ENCODE measurements around the gene MEPCE.
A peak's percentile ranks its signal among the peaks of the same experiment; 100 is the strongest.

Gene MEPCE

DNA sequence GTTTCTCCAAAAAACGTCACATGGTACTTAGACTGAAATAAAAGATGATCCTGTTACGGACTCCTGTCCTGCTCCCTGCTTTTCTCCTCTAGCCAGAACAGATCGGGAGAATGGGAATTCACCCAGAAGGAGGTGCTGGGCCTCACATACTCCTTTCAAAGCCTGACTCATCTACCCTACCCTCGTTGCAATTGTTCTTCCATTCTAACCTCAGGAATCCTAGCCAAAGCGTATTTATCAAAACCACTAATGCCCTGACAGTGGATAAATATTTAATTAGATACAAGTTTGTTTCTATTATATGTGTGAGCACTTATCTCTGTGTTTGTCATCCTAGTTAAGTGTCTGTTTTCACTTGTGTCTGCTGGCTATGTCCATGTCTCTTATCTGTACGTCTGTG lies 22.9 kb upstream of the MEPCE start:
- no peak for DNase-seq (ENCODE audit: low spot score)

DNA sequence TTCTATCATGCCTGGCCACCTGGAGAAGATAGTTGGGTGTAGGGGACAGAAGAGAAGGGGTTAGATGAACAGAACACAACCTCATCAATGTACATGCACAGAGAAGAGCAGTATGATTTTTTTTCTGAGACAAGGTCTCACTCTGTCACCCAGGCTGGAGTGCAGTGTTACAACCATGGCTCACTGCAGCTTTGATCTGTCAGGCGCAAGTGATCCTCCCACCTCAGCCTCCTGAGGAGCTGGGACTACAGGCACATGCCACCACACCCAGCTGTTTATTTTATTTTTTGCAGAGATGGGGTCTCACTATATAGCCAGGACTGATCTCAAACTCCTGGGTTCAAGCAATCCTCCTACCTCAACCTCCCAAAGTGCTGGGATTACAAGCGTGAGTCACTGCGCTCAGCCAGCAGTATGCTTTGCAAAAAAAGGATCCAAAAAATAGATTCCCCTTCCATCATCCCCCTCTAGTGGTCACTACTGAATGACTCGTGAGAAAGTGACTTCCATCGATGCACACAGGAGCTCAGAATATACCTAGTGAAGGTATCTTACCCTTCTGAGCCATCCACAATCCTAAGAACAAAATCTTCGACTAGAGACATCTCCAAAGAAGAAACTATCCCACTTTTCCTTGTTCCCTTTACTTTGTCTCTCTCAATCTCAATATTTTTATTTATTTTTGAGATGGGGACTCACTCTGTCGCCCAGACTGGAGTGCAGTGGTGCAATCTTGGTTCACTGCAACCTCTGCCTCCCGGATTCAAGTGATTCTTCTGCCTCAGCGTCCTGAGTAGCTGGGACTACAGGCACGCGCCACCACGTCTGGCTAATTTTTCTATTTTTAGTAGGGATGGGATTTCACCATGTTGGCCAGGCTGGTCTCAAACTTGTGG lies 22.1 kb upstream of the MEPCE start:
- DNase-seq (ENCODE audit: low spot score) = peak; percentile 69

DNA sequence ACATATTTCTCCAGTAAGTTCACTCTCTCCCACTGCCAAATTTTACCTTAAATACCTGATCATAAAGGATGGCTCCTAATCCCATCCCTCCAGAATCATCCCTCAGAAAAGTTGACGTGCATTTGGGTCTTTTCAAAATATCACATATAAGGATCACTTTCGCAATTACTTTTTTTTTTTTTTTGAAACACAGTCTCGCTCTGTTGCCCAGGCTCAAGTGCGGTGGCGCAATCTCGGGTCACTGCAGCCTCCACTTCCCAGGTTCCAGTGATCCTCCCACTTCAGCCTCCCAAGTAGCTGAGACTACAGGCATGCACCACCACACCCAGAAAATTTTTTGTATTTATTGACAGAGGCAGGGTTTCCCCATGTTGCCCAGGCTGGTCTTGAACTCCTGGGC lies 18.5 kb upstream of the MEPCE start:
- no peak for DNase-seq (ENCODE audit: low spot score)

DNA sequence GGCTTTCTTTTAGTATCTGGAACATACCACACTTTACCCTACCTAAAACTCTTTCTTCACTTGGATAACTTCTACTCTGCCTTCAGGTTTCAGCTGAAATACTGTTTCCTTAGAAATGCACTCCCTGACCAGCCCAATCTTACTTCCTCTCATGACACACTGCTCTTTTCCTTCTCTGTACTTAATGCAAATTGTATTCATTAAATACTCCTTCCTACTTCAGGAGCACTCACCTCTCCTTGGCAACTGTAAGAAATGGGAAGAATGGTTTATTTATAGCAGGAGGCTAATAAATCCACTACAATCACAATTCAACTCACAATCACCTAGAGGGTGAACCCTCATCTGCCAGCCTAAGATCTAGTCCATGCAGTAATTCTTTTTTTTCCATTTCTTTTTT lies 16.3 kb upstream of the MEPCE start:
- DNase-seq (ENCODE audit: low spot score) = no peak

DNA sequence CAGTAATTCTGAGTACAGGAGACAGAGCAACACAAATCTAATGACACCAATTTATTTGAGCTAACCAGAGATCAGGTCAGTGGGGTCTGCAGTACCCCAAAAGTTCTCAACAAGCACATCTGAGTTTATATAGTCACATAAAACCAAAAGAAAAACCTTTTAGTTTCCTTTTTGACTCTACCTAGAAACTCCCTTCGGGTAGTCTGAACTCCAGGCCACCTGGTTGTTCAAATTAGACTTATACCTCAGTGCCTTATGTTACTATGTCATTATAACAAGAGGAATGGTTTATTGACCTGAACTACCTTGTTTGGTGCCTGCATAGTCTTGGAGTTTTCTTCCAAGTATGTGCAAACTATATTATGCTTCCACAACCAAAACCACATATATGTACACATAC lies 15.7 kb upstream of the MEPCE start:
- DNase-seq (ENCODE audit: low spot score) = no peak

- DNase-seq (ENCODE audit: low spot score) = no peak
These were observed 14.2 kb upstream of the MEPCE start for GRCh38 chr7:100415448-100415847.

DNA sequence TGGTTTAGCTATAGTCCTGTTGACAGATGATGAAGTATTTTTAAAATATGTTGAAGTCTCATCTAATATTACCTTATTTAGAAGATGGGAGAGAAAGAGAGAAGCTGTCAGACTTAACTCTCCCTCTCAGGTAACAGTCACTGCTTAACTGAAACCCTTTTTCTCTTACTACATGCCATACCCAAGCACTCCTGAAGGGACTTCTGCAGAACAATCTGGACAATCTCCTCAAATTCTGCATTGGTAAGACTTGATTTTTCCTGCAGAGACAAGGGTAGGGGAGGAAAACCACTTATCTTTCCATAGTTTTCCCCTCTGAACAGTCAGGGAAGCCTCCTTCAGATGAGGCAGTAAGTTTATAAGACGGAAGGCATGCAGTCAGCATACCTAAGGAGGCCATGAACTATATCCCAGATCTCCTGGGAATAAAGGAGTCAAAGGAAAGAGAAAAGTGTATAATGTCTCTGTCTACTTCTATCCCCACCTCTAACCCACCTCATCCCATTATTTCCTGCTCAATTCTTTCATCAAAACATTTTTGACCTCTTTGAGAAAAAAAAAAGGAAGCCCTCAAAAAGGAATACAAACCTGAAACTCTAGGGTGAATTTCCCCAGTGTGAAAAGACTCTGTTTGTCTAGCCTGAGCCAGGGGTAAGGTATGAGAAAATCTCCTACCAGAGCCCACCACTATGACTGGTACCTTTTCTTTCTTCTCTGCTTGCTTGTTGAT lies 10.5 kb upstream of the MEPCE start:
- no peak for DNase-seq (ENCODE audit: low spot score)

DNA sequence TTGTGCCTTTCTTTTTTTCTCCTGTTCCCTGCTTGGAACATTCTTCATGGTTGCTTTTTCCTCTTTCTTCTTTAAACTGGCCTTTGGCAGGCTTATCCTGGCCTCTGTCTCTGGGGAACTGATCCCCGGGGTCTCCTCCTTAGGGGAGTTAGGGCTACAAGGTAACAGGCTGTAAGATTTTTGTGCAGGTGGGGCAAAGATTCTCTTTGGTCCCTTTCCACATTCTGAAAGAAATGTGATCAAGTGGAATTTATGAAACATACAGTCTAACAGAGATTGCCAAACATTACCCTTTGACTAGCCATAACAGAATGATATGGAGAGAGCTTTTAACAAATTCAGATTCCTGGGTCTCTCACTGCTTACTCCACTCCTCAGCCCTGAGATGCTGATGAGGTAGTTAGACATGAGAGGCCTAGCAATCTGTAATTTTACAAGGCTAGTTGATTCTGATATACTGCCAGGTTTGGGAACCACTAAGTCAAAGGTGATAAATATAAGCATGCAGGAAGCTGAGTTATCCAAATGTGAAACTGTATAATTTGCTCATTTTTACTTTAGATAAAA lies 9.9 kb upstream of the MEPCE start:
- DNase-seq (ENCODE audit: low spot score) = no peak

- DNase-seq (ENCODE audit: low spot score) = no peak
These were observed 6.3 kb upstream of the MEPCE start for GRCh38 chr7:100423315-100423714.

- no peak for DNase-seq (ENCODE audit: low spot score)
These were observed 4.3 kb upstream of the MEPCE start for GRCh38 chr7:100425347-100425746.

- DNase-seq (ENCODE audit: low spot score) = no peak
These were observed 3.1 kb upstream of the MEPCE start for GRCh38 chr7:100426516-100426915.

GRCh38 chr7:100427762-100428198 lies 1.9 kb upstream of the MEPCE start:
- DNase-seq (ENCODE audit: low spot score) = no peak

DNA sequence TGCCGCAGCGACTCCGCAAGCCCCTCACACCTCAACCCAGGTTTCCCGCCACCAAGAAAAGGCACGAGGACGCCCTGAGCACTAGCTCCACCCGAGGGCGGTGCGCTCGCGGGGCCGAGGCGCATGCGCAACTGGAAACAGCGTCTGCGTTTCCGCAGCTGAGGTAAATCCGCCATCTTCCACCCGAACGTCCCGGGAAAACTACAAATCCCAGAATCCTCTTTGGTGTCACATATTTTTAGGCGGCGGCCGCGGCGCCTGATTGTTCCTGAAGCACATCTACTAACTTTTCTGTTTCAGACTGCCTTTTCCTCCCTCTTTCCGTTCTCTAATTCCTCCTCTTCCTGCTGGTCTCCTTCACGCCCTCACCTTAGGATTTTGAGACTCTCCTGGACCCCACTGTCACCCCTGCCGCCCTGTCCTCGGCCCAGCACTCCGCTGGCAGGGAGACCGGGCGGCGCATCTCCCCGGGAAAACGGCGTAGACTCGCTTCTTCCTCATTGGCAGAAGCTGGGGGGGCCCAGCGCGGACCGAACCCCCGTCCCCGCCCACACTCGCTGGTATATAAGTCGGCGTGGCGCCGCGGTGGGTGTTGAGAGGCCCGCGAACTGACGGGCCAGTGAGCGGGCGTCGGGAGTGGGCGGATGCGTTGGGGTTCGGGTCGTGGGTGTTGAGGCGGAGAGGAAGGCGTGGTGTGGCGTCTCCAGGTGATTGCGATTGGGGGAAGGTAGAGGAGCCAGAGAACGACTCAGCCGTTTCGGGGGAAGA lies 1.2 kb upstream of the MEPCE start, which contains the start of gene ZCWPW1:
ZCWPW1 (minus strand) TSS at position 505 of the 768 bp plus-strand sequence. CDS start 8,054 bp downstream, outside the sequence.
- DNase-seq (ENCODE audit: low spot score) = peak; percentile 95

- DNase-seq (ENCODE audit: low spot score) = peak; percentile 98
These were observed 529 bp upstream of the MEPCE start for GRCh38 chr7:100428967-100429636.

DNA sequence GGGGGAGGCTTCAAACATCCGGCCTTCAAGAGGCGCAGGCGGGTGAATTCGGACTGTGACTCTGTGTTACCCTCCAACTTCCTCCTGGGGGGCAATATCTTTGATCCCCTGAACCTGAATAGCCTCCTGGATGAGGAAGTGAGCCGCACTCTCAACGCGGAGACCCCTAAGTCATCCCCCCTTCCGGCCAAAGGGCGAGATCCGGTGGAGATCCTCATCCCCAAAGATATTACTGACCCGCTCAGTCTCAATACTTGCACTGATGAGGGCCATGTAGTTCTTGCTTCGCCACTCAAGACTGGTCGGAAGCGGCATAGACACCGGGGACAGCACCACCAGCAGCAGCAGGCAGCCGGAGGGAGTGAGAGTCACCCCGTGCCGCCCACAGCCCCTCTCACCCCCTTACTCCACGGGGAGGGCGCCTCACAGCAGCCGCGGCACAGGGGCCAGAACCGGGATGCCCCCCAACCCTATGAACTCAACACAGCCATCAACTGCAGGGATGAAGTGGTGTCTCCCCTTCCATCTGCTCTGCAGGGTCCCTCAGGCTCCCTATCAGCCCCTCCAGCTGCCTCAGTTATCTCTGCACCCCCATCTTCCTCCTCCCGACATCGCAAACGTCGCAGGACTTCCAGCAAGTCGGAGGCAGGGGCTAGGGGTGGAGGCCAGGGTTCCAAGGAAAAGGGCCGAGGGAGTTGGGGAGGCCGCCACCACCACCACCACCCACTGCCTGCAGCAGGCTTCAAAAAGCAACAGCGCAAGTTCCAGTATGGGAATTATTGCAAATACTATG lies 1.1 kb downstream of the MEPCE start:
- DNase-seq (ENCODE audit: low spot score) = no peak

GRCh38 chr7:100431286-100431735 lies 1.7 kb downstream of the MEPCE start:
- DNase-seq (ENCODE audit: low spot score) = no peak

DNA sequence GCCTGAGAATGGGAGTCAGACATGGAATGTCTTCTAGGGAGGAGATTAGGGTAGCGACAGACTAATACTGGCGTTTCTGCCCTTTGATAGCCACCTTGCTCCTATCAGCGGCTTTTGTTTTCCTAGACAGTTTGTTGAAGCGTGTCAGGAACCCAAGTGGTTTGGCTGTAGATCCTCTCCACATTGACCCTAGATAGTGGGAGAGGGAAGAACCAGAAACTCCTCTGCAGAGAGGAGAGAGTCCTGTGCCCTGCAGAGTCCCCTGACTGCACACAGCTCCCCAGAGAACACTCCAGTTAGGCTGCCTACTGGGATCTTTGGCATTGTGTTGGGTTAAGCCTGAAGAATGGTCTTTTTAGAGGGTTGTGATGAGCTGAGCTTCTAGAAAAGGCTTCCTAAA lies 2.4 kb downstream of the MEPCE start:
- no peak for DNase-seq (ENCODE audit: low spot score)

DNA sequence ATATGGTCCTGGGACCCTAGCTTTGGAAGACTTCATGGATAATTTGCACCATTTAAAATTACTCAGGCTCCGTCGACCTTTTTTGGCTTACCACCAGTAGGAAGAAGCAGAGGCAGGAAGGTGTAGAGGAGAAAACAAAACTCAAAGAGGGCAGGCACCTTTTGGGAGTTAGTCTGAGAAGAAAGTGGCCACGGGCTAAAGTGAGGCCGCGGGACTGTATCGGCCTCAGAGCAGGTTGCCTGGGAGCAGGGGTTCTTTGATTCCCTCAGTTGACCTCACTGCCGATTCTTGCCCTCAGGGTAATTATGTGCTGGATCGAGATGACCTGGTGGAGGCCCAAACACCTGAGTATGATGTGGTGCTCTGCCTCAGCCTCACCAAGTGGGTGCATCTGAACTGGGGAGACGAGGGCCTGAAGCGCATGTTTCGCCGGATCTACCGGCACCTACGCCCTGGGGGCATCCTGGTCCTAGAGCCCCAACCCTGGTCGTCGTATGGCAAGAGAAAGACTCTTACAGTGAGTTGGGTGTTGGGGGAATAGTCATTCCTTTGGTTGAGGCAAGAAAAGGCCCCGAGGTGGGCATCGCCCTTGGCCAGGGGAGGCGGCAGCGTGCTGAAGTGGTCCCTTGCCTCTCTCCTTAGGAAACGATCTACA lies 3.1 kb downstream of the MEPCE start:
- DNase-seq (ENCODE audit: low spot score) = no peak

GRCh38 chr7:100433276-100433591 lies 3.6 kb downstream of the MEPCE start:
- DNase-seq (ENCODE audit: low spot score) = no peak

DNA sequence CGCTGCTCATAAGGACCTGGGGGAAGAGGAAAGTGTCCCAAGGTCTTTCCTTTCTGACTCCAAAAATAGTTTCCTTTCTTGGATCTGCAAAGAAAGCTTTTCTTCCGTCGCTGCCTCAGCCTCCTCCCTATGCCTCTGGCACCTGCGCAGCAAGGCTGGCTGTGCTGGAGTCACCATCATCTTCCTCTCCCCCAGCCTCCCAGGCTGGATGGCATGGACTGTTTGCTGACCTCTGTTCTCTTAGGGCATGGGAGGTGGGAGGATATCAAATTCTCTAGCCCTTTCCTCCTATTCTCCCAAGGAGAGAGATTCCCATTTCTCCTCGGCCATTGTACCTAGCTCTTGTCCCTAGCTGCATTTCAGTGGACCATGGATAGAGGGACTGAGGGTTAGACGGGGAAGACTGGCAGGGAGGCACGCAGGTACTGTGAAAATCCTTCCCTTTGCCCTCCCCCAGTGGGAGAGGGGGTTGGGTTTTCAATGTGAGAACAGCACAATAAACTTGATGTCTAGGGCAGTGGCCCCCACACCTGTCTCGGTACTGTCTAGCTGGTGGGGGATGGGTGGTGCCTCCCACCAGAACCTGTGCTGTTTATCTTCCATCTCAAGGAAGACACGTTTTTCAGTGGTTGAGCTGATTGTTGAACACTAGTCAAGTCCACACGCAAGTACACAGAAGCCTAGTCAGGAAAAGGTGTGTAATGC lies 4.1 kb downstream of the MEPCE start:
- DNase-seq (ENCODE audit: low spot score) = no peak

Measured in kidney capillary endothelial cell (primary cell).